SK-N-MC (cell line): ENCODE data around the gene SASH1.

Experiments
- EZH2 ChIP-seq: fragments of 200-600 bp; sonication (generic); IDR thresholded peaks from one replicate; pipeline ENCODE4 v1.6.1; 2017; ENCODE audit warnings: antibody characterized with exemption
- POLR2AphosphoS5 ChIP-seq: IDR thresholded peaks from 2 replicates; pipeline ENCODE4 v1.6.1; 2012; ENCODE audit warnings: mild to moderate bottlenecking, low read depth, low read length, borderline replicate concordance

DNA sequence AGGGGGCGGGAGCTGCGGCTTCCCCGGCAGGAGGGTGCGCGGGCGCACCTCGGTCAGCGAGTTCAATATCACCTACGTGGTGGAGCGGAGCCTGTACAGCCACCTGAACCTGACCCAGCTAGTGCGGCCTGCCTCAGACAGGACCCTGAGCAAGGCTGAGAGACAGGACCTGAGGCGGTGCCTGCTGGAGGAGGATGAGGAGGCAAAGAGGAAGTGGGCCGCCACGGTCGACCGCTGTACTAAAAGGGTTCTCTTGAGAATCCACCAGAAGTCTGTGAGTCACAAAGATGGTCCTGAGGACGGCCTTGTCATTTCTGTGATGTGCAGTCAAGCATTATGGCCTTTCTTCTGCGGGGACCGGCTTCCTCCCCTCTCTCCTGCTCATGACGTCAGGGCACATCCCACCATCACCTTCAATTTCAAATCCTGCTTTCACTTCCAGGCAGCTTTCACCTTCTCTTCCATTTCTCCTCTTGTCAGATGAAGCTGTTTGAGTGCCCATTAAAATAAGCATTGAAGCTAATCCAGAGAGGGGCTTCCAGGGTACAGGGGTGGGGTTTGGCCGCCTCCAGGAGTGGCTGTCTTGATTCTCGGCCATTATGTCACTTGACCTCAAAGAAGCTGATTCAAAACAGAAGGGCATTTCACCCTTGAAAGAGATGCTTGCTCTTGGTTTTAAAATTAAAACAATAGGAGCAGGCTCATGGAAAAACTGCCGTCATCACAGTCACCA, 177.6 kb downstream of the SASH1 start:
- no peak for TF ChIP-seq POLR2AphosphoS5
- no peak for TF ChIP-seq EZH2
